Trophoblast cell (in vitro differentiated cells and primary cell): ENCODE data around the gene IPO9. TPM values are rescaled to one million over a fixed set of nuclear protein-coding genes. Genes with fewer than 3 reads are reported as not detected.

Source experiments
- DNase-seq, 2 donors: peaks; one replicate each; pipeline ENCODE4 v3.0.0-alpha.2; 2016
- H2AFZ ChIP-seq: 2 replicates; pipeline ENCODE4 v1.6.1; 2013; ENCODE audit warnings: low read length, moderate library complexity, mild to moderate bottlenecking; ENCODE audit not compliant: insufficient read depth, poor library complexity
- H2AK5ac ChIP-seq: 2 replicates; pipeline ENCODE4 v1.6.1; 2013; ENCODE audit warnings: mild to moderate bottlenecking, low read length
- H2BK120ac ChIP-seq: 2 replicates; pipeline ENCODE4 v1.6.1; 2013; ENCODE audit warnings: low read length, mild to moderate bottlenecking, moderate library complexity; ENCODE audit not compliant: insufficient read depth, poor library complexity
- H2BK12ac ChIP-seq: 2 replicates; pipeline ENCODE4 v1.6.1; 2013; ENCODE audit warnings: mild to moderate bottlenecking, low read length, moderate library complexity
- H2BK5ac ChIP-seq: 2 replicates; pipeline ENCODE4 v1.6.1; 2013; ENCODE audit warnings: low read length, low read depth, moderate library complexity, mild to moderate bottlenecking; ENCODE audit not compliant: poor library complexity
- H3K14ac ChIP-seq: 2 replicates; pipeline ENCODE4 v1.6.1; 2013; ENCODE audit warnings: mild to moderate bottlenecking, low read length
- H3K18ac ChIP-seq: 2 replicates; pipeline ENCODE4 v1.6.1; 2013; ENCODE audit warnings: mild to moderate bottlenecking, low read length
- H3K23ac ChIP-seq: 2 replicates; pipeline ENCODE4 v1.6.1; 2013; ENCODE audit warnings: low read length
- H3K27ac ChIP-seq: 2 replicates; pipeline ENCODE4 v1.5.1; 2013; ENCODE audit warnings: low read depth, mild to moderate bottlenecking, inconsistent platforms, low read length, moderate library complexity
- H3K27me3 ChIP-seq: 2 replicates; pipeline ENCODE4 v1.6.1; 2013; ENCODE audit warnings: inconsistent platforms, mild to moderate bottlenecking, low read length, moderate library complexity; ENCODE audit not compliant: insufficient read depth
- H3K36me3 ChIP-seq, 2 experiments: 1 replicate in 1 of 2; 2 replicates in 1 of 2; pipeline ENCODE4 v1.6.1; 2013; ENCODE audit warnings: low read length in 2 of 2, mild to moderate bottlenecking in 2 of 2, moderate library complexity in 1 of 2; ENCODE audit not compliant: insufficient read depth in 2 of 2, control insufficient read depth in 1 of 2
- H3K4ac ChIP-seq: 2 replicates; pipeline ENCODE4 v1.6.1; 2013; ENCODE audit warnings: low read depth, mild to moderate bottlenecking, low read length, moderate library complexity
- H3K4me1 ChIP-seq, 2 experiments: 1 replicate in 1 of 2; 2 replicates in 1 of 2; pipeline ENCODE4 v1.6.1; 2013; ENCODE audit warnings: low read length in 2 of 2, mild to moderate bottlenecking in 2 of 2, moderate library complexity in 1 of 2; ENCODE audit not compliant: insufficient read depth in 2 of 2, control insufficient read depth in 1 of 2
- H3K4me2 ChIP-seq: 2 replicates; pipeline ENCODE4 v1.6.1; 2013; ENCODE audit warnings: inconsistent platforms, mild to moderate bottlenecking, low read length, moderate library complexity
- H3K4me3 ChIP-seq: 2 replicates; pipeline ENCODE4 v1.5.1; 2013; ENCODE audit warnings: mild to moderate bottlenecking, low read depth, low read length, inconsistent platforms
- H3K79me1 ChIP-seq: one replicate; pipeline ENCODE4 v1.6.1; 2013; ENCODE audit warnings: low read length
- H3K79me2 ChIP-seq: 2 replicates; pipeline ENCODE4 v1.6.1; 2013; ENCODE audit warnings: low read length, mild to moderate bottlenecking; ENCODE audit not compliant: control insufficient read depth, insufficient read depth, poor library complexity
- H3K9ac ChIP-seq: 2 replicates; pipeline ENCODE4 v1.6.1; 2013; ENCODE audit warnings: mild to moderate bottlenecking, low read length
- H3K9me3 ChIP-seq: 2 replicates; pipeline ENCODE4 v1.6.1; 2013; ENCODE audit warnings: low read depth, mild to moderate bottlenecking, control low read depth, inconsistent platforms, low read length; ENCODE audit not compliant: insufficient read depth
- H4K12ac ChIP-seq: 2 replicates; pipeline ENCODE4 v1.6.1; 2013; ENCODE audit warnings: low read depth, mild to moderate bottlenecking, low read length, moderate library complexity
- H4K8ac ChIP-seq: 2 replicates; pipeline ENCODE4 v1.6.1; 2013; ENCODE audit warnings: low read depth, mild to moderate bottlenecking, low read length, moderate library complexity
- H4K91ac ChIP-seq: one replicate; pipeline ENCODE4 v1.6.1; 2013; ENCODE audit warnings: low read depth, mild to moderate bottlenecking, low read length, moderate library complexity
- WGBS: extraction: QIAGEN DNeasy Blood & Tissue Kit; methylation state at CpG from one replicate; pipeline ENCODE4 v1.1.7; 2013; ENCODE audit warnings: missing lambda C conversion rate; ENCODE audit not compliant: insufficient read length, insufficient coverage; ENCODE audit errors: extremely low coverage; 5-methylcytosine and 5-hydroxymethylcytosine counted together
- polyA plus RNA-seq: library from polyadenylated mRNA; stranded (reverse); fragments of 200-250 nt; gene quantifications from 2 replicates; pipeline ENCODE4 v1.2.3, GENCODE V29; 2013

IPO9 gene
- 41.3 and 42.6 TPM in 2 replicates for polyA plus RNA-seq

DNA sequence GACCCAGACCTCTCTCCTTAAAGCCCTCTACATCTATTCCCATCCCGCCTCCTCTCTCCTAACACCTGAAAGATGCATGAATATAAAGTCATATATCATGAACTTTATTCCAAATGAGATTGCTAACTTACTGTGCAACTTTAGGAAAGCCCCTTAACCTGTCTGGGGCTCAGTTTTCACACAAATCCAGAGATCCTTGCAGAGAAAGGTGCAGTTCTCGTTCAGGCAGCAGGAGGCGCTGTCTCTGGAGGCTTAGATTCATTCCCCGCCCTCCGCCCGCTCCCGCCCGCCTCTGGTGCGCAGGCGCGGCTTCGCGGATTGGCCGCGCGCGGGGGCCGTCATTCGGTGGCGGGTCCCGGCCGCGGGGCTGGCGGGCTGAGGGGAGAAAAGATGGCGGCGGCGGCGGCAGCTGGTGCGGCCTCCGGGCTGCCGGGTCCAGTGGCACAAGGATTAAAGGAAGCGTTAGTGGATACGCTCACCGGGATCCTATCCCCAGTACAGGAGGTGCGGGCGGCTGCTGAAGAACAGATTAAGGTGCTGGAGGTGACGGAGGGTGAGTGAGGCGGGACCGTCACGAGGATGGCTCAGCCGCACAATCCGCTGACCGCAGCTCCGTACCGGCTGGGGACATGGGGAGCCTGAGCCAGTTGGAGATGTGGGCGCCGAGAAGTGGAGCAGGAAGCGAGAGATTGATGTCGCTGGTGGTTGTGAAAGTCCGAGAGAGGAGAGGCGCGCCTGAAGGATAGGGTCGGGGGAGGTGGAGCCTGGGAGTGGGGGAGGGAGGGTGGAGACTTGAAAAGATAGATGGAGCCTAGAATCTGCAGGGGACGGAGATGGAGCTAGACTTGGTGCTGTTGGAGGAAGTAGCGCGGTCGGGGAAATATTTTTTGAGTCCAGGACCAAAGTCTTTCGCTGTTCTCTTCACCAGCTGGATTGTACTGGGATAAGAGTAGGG, at the start of gene IPO9:
TSS of gene IPO9 (plus strand) at position 338 of the 955 bp plus-strand sequence. CDS start at position 391, 53 bp downstream.
- no peak within 1 kb of the TSS for H2BK12ac ChIP-seq
- peak within 1 kb of the TSS; percentile 88 for H2BK5ac ChIP-seq
- WGBS, result no CpG with 5 or more reads among the region's 58 CpGs
- peak; percentile 92 to 99 for DNase-seq
- no peaks in the 10 kb centered on the region for H3K9me3 ChIP-seq
- no peaks in the 10 kb centered on the region for H3K27me3 ChIP-seq
- peak within 1 kb of the TSS; percentile 97 for H4K91ac ChIP-seq
- no peak within 1 kb of the TSS for H3K23ac ChIP-seq
- peak within 1 kb of the TSS; percentile 96 for H2AK5ac ChIP-seq
- peak within 1 kb of the TSS; percentile 99 for H4K8ac ChIP-seq
- peak within 1 kb of the TSS; percentile 98 for H2AFZ ChIP-seq
- H3K79me1 ChIP-seq, result peaks cover 3% of the 10 kb centered on the region
- H3K36me3 ChIP-seq, result peaks cover 0 to 1% of the 10 kb centered on the region in 2 experiments
- H3K9ac ChIP-seq, result peak within 1 kb of the TSS; percentile 99
- peak within 1 kb of the TSS; percentile 99 for H3K18ac ChIP-seq
- H3K4me3 ChIP-seq, result peak within 1 kb of the TSS; percentile 91
- peak within 1 kb of the TSS; percentile 94 for H2BK120ac ChIP-seq
- peak within 1 kb of the TSS; percentile 93 for H3K4ac ChIP-seq
- peak within 1 kb of the TSS; percentile 82 for H3K4me2 ChIP-seq
- peaks cover 0 to 2% of the 10 kb centered on the region in 2 experiments for H3K4me1 ChIP-seq
- H4K12ac ChIP-seq, result peak within 1 kb of the TSS; percentile 99
- H3K27ac ChIP-seq, result peak within 1 kb of the TSS; percentile 79
- peaks cover 9% of the 10 kb centered on the region for H3K79me2 ChIP-seq
- peak within 1 kb of the TSS; percentile 100 for H3K14ac ChIP-seq

DNA sequence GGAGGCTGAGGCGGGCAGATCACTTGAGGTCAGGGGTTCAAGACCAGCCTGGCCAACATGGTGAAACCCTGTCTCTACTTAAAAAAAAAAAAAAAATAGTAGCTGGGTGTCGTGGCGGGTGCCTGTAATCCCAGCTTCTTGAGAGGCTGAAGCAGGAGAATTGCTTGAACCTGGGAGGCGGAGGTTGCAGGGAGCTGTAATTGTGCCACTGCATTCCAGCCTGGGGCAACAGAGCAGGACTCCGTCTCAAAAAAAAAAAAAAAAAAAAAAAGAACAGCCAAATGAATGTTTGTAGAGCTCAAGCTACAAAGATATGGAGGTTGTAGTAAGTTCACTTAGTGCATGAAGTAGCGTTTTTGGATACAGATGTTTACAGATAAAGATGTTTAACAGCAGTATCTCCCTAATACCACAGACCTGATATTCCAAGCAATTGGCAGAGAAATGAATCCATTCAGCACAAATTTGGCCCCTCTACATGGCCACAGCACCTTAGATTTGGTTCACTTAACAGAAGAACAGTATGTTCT, 49.5 kb upstream of the IPO9 start:
- no CpG with 5 or more reads among the region's 6 CpGs for WGBS

DNA sequence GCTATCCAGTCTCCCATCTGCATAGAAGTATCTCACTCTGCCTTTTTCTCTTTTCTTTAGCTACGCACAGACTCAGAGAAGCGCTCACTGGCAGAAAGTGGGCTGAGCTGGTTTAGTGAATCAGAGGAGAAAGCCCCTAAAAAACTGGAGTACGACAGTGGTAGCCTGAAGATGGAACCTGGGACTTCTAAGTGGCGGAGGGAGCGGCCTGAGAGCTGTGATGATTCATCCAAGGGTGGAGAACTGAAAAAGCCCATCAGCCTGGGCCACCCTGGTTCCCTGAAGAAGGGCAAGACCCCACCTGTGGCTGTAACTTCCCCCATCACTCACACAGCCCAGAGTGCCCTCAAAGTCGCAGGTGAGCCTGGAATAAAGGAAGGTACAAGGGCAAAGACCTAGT, 48.0 kb upstream of the IPO9 start:
- H3K4me2 ChIP-seq, result no peak overlapping the region
- H2BK5ac ChIP-seq, result no peak overlapping the region
- DNase-seq, result no peak
- H2BK120ac ChIP-seq, result no peak overlapping the region
- H3K14ac ChIP-seq, result no peak overlapping the region
- no peak overlapping the region for H3K4ac ChIP-seq
- no peak overlapping the region for H4K8ac ChIP-seq
- no peak overlapping the region for H4K91ac ChIP-seq
- no peaks in the 10 kb centered on the region for H3K79me1 ChIP-seq
- no peaks in the 10 kb centered on the region for H3K27me3 ChIP-seq
- no peak overlapping the region for H2BK12ac ChIP-seq
- H3K9me3 ChIP-seq, result no peaks in the 10 kb centered on the region
- WGBS, result no CpG with 5 or more reads among the region's 6 CpGs
- H3K36me3 ChIP-seq, result peaks cover 25 to 34% of the 10 kb centered on the region in 2 experiments
- no peak overlapping the region for H3K9ac ChIP-seq
- H3K27ac ChIP-seq, result no peak overlapping the region
- no peak overlapping the region for H3K23ac ChIP-seq
- H4K12ac ChIP-seq, result no peak overlapping the region
- no peak overlapping the region for H3K4me3 ChIP-seq
- H2AK5ac ChIP-seq, result no peak overlapping the region
- H2AFZ ChIP-seq, result no peak overlapping the region
- H3K18ac ChIP-seq, result no peak overlapping the region
- H3K4me1 ChIP-seq, result no peaks in the 10 kb centered on the region
- H3K79me2 ChIP-seq, result no peaks in the 10 kb centered on the region

More for the DNA sequence above, 49.5 kb upstream of the IPO9 start:
- peak; percentile 34 to 70 for DNase-seq
- no peak overlapping the region for H3K4me3 ChIP-seq
- no peak overlapping the region for H4K12ac ChIP-seq
- no peaks in the 10 kb centered on the region for H3K27me3 ChIP-seq
- peaks cover 24 to 29% of the 10 kb centered on the region in 2 experiments for H3K36me3 ChIP-seq
- no peak overlapping the region for H2AFZ ChIP-seq
- H3K4me1 ChIP-seq, result no peaks in the 10 kb centered on the region
- H3K23ac ChIP-seq, result no peak overlapping the region
- no peak overlapping the region for H3K18ac ChIP-seq
- H3K27ac ChIP-seq, result no peak overlapping the region
- no peak overlapping the region for H3K9ac ChIP-seq
- no peak overlapping the region for H2AK5ac ChIP-seq
- no peak overlapping the region for H3K14ac ChIP-seq
- no peaks in the 10 kb centered on the region for H3K79me1 ChIP-seq
- H2BK120ac ChIP-seq, result no peak overlapping the region
- H3K9me3 ChIP-seq, result no peaks in the 10 kb centered on the region
- no peaks in the 10 kb centered on the region for H3K79me2 ChIP-seq
- no peak overlapping the region for H2BK5ac ChIP-seq
- H4K91ac ChIP-seq, result no peak overlapping the region
- H3K4me2 ChIP-seq, result no peak overlapping the region
- H2BK12ac ChIP-seq, result no peak overlapping the region
- no peak overlapping the region for H3K4ac ChIP-seq
- no peak overlapping the region for H4K8ac ChIP-seq

DNA sequence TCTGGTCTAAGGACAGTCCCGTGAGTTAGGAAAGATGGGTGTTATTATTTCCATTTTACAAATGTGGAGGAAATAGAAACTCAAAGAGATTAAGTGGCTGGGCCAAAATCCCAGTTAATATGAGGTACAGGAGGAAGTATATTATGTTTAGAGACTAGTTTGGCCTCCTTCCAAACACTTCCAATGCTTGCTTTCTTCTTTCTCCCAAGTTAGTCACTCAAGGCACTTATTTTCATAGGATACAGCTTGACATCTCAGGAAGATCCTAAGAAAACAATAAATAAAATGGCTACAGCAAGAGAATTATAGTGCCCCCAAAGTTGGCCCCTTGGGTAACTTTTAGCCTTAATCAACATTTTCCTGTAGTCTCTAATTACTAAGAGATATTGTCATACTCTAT, 47.5 kb upstream of the IPO9 start:
- no peak overlapping the region for H3K14ac ChIP-seq
- H2AK5ac ChIP-seq, result no peak overlapping the region
- H2BK5ac ChIP-seq, result no peak overlapping the region
- no peak overlapping the region for H4K91ac ChIP-seq
- H3K27me3 ChIP-seq, result no peaks in the 10 kb centered on the region
- H3K79me1 ChIP-seq, result no peaks in the 10 kb centered on the region
- H3K23ac ChIP-seq, result no peak overlapping the region
- peaks cover 30 to 39% of the 10 kb centered on the region in 2 experiments for H3K36me3 ChIP-seq
- H3K4me1 ChIP-seq, result no peaks in the 10 kb centered on the region
- H3K4me3 ChIP-seq, result no peak overlapping the region
- no CpG with 5 or more reads among the region's 1 CpG for WGBS
- H3K18ac ChIP-seq, result no peak overlapping the region
- H3K4me2 ChIP-seq, result no peak overlapping the region
- H3K9ac ChIP-seq, result no peak overlapping the region
- H2AFZ ChIP-seq, result no peak overlapping the region
- no peaks in the 10 kb centered on the region for H3K79me2 ChIP-seq
- H4K12ac ChIP-seq, result no peak overlapping the region
- no peak overlapping the region for H3K4ac ChIP-seq
- H2BK120ac ChIP-seq, result no peak overlapping the region
- no peaks in the 10 kb centered on the region for H3K9me3 ChIP-seq
- no peak overlapping the region for H3K27ac ChIP-seq
- DNase-seq, result no peak
- H4K8ac ChIP-seq, result no peak overlapping the region
- no peak overlapping the region for H2BK12ac ChIP-seq
